Endothelial cell of umbilical vein (primary cell): ENCODE results near the gene RHOB.

ENCODE experiments used
- POLR2A ChIP-seq: IDR thresholded peaks from 2 replicates; pipeline ENCODE4 v1.6.1; 2012; ENCODE audit warnings: low read depth, mild to moderate bottlenecking, control low read depth, low read length
- TF ChIP-seq, protein P1 (sequence below), 2 donors: IDR thresholded peaks; 1 replicate in 1 of 2; 2 replicates in 1 of 2; pipeline ENCODE4 v1.5.1; 2011; ENCODE audit warnings: low read length in 2 of 2, mild to moderate bottlenecking in 2 of 2, moderate library complexity in 2 of 2, control low read depth in 1 of 2, inconsistent platforms in 1 of 2, low read depth in 1 of 2; ENCODE audit not compliant: insufficient read depth in 1 of 2; ENCODE audit errors: extremely low read depth in 1 of 2
- TF ChIP-seq, protein P2 (sequence below): IDR thresholded peaks from 2 replicates; pipeline ENCODE4 v1.6.1; 2011; ENCODE audit not compliant: insufficient read depth, insufficient read length

DNA sequence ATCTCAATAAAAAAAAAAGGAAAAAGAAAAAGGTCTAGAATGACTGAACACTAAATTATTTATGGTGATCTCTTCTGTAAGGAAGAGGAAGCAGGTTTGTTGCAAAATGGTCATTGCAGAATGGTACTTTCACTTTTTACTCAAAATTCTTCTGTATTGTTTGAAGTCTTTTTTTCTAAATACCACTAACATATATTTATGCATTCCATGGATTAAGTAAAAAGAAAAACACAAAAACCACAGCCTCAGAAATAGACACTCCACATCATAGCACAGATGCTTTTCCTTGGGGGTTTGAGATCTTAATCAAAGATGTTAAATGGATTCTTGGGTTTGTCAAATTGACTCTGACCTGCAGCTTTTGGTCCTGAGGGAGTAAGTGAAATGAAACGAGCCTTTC lies 47.4 kb downstream of the RHOB start:
- TF ChIP-seq, protein P1, sequence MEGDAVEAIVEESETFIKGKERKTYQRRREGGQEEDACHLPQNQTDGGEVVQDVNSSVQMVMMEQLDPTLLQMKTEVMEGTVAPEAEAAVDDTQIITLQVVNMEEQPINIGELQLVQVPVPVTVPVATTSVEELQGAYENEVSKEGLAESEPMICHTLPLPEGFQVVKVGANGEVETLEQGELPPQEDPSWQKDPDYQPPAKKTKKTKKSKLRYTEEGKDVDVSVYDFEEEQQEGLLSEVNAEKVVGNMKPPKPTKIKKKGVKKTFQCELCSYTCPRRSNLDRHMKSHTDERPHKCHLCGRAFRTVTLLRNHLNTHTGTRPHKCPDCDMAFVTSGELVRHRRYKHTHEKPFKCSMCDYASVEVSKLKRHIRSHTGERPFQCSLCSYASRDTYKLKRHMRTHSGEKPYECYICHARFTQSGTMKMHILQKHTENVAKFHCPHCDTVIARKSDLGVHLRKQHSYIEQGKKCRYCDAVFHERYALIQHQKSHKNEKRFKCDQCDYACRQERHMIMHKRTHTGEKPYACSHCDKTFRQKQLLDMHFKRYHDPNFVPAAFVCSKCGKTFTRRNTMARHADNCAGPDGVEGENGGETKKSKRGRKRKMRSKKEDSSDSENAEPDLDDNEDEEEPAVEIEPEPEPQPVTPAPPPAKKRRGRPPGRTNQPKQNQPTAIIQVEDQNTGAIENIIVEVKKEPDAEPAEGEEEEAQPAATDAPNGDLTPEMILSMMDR (IDR thresholded peaks at IDR 0.05; ENCODE audit: extremely low read depth in 1 of 2, insufficient read depth in 1 of 2, low read depth in 1 of 2, low read length in 2 of 2): no peak
- TF ChIP-seq, protein P2, sequence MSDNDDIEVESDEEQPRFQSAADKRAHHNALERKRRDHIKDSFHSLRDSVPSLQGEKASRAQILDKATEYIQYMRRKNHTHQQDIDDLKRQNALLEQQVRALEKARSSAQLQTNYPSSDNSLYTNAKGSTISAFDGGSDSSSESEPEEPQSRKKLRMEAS: no peak
- no peak for TF ChIP-seq POLR2A
